Nephron progenitor cell (in vitro differentiated cells): Measurements from ENCODE around the gene FTCD.
A peak's percentile ranks its signal among the peaks of the same experiment; 100 is the strongest.
"Not testable (repeated sequence)": the region's sequence is repeated elsewhere in the genome, so short reads cannot be mapped to it uniquely, and the experiment has no call there.

Source experiments
- DNase-seq: peaks from one replicate; pipeline ENCODE4 v3.0.0; 2021
- H3K27ac Mint-ChIP-seq: 2 replicates; pipeline ENCODE4 v1.8.0; 2021; ENCODE audit warnings: mild to moderate bottlenecking, moderate library complexity, mixed read lengths
- H3K27me3 Mint-ChIP-seq: 2 replicates; pipeline ENCODE4 v1.8.0; 2021; ENCODE audit warnings: mild to moderate bottlenecking, low read depth, mixed read lengths; ENCODE audit not compliant: poor library complexity
- H3K36me3 Mint-ChIP-seq: 2 replicates; pipeline ENCODE4 v1.8.0; 2021; ENCODE audit warnings: low read depth, mixed read lengths
- H3K4me1 Mint-ChIP-seq: 2 replicates; pipeline ENCODE4 v1.8.0; 2021; ENCODE audit warnings: mixed read lengths
- H3K4me3 Mint-ChIP-seq: 2 replicates; pipeline ENCODE4 v1.8.0; 2021; ENCODE audit warnings: mild to moderate bottlenecking, moderate library complexity, mixed read lengths
- H3K9me3 Mint-ChIP-seq: 2 replicates; pipeline ENCODE4 v1.8.0; 2021; ENCODE audit warnings: mild to moderate bottlenecking, moderate library complexity, mixed read lengths
- CTCF ChIP-seq: fragments of 200-600 bp; sonication (generic); IDR thresholded peaks from 2 replicates; pipeline ENCODE4 v1.5.0; 2021; ENCODE audit warnings: antibody characterized with exemption

FTCD gene

GRCh38 chr21:46150073-46150472 is 5.3 kb downstream of the FTCD start:
- TF ChIP-seq CTCF: no peak
- no peak overlapping the region for H3K27ac Mint-ChIP-seq
- H3K4me1 Mint-ChIP-seq: peaks cover 35% of the 10 kb centered on the region
- DNase-seq: peak; percentile 3
- peaks cover 6% of the 10 kb centered on the region for H3K27me3 Mint-ChIP-seq
- no peaks in the 10 kb centered on the region for H3K36me3 Mint-ChIP-seq
- no peaks in the 10 kb centered on the region for H3K9me3 Mint-ChIP-seq
- H3K4me3 Mint-ChIP-seq: no peak overlapping the region

- Mint-ChIP-seq H3K4me3 (peak overlapping the region; percentile 15), H3K4me1 (peaks cover 32% of the 10 kb centered on the region)
These were observed 6.0 kb downstream of the FTCD start for GRCh38 chr21:46149205-46149901.

GRCh38 chr21:46148106-46148505 is 7.3 kb downstream of the FTCD start:
- Mint-ChIP-seq H3K9me3 (no peaks in the 10 kb centered on the region), H3K27me3 (peaks cover 6% of the 10 kb centered on the region)

More at GRCh38 chr21:46149205-46149901, 6.0 kb downstream of the FTCD start:
- H3K36me3 Mint-ChIP-seq: no peaks in the 10 kb centered on the region
- peak; percentile 1 for DNase-seq
- H3K27me3 Mint-ChIP-seq: peaks cover 6% of the 10 kb centered on the region
- TF ChIP-seq CTCF: no peak
- H3K9me3 Mint-ChIP-seq: no peaks in the 10 kb centered on the region
- peak overlapping the region; percentile 64 for H3K27ac Mint-ChIP-seq

GRCh38 chr21:46147429-46147828 is 8.0 kb downstream of the FTCD start:
- peaks cover 11% of the 10 kb centered on the region for H3K27me3 Mint-ChIP-seq
- H3K36me3 Mint-ChIP-seq, H3K9me3 Mint-ChIP-seq, H3K4me3 Mint-ChIP-seq: not testable (repeated sequence)
- peak overlapping the region; percentile 45 for H3K27ac Mint-ChIP-seq
- DNase-seq: peak; percentile 30
- H3K4me1 Mint-ChIP-seq: peaks cover 37% of the 10 kb centered on the region

More at GRCh38 chr21:46148106-46148505, 7.3 kb downstream of the FTCD start:
- DNase-seq: no peak
- Mint-ChIP-seq H3K4me1 (peaks cover 41% of the 10 kb centered on the region), H3K4me3 (no peak overlapping the region), H3K36me3 (no peaks in the 10 kb centered on the region), H3K27ac (no peak overlapping the region)
- TF ChIP-seq CTCF: no peak

GRCh38 chr21:46146856-46147255 is 8.5 kb downstream of the FTCD start:
- no peak for TF ChIP-seq CTCF
- Mint-ChIP-seq H3K36me3 (peaks cover 6% of the 10 kb centered on the region), H3K4me3 (no peak overlapping the region), H3K27me3 (peaks cover 17% of the 10 kb centered on the region), H3K9me3 (peaks cover 6% of the 10 kb centered on the region), H3K4me1 (peaks cover 32% of the 10 kb centered on the region), H3K27ac (peak overlapping the region; percentile 86)
- DNase-seq: peak; percentile 13

GRCh38 chr21:46145840-46146691 is 9.3 kb downstream of the FTCD start:
- peaks cover 36% of the 10 kb centered on the region for H3K4me1 Mint-ChIP-seq
- peaks cover 23% of the 10 kb centered on the region for H3K27me3 Mint-ChIP-seq
- TF ChIP-seq CTCF: no peak
- no peak for DNase-seq
- H3K27ac Mint-ChIP-seq: peak overlapping the region; percentile 86
- peaks cover 11% of the 10 kb centered on the region for H3K36me3 Mint-ChIP-seq
- H3K4me3 Mint-ChIP-seq: no peak overlapping the region
- H3K9me3 Mint-ChIP-seq: peaks cover 10% of the 10 kb centered on the region
